RWPE2 (cell line): Measurements from ENCODE around the gene KLC1.

Experiments
- ATAC-seq: fragments of 200-7000 bp; cut with Tn5 transposase; 3 replicates; pipeline ENCODE4 v1.9.1; 2021; ENCODE audit warnings: low read depth
- DNase-seq: peaks from one replicate; pipeline ENCODE4 v3.0.0-alpha.2; 2020; ENCODE audit warnings: low spot score
- H3K27ac ChIP-seq: fragments of 450-650 bp; 2 replicates; pipeline ENCODE4 v1.5.1; 2017; ENCODE audit warnings: mild to moderate bottlenecking; ENCODE audit not compliant: poor library complexity, severe bottlenecking
- H3K27me3 ChIP-seq: fragments of 250-450 bp; sonication (Bioruptor Pico); 2 replicates; pipeline ENCODE4 v1.5.1; 2021; ENCODE audit warnings: mild to moderate bottlenecking, moderate library complexity; ENCODE audit not compliant: insufficient read depth, poor library complexity, severe bottlenecking
- H3K36me3 ChIP-seq: fragments of 250-450 bp; sonication (Bioruptor Pico); 2 replicates; pipeline ENCODE4 v1.5.1; 2020; ENCODE audit warnings: low read depth, mild to moderate bottlenecking, moderate library complexity
- H3K4me1 ChIP-seq: fragments of 250-450 bp; sonication (Bioruptor Pico); 2 replicates; pipeline ENCODE4 v1.5.1; 2021; ENCODE audit warnings: mild to moderate bottlenecking, moderate library complexity; ENCODE audit not compliant: insufficient read depth, poor library complexity, severe bottlenecking
- H3K4me3 ChIP-seq: fragments of 250-450 bp; sonication (Bioruptor Pico); 2 replicates; pipeline ENCODE4 v1.5.1; 2021; ENCODE audit warnings: mild to moderate bottlenecking, moderate library complexity; ENCODE audit not compliant: severe bottlenecking
- H3K9me3 ChIP-seq: fragments of 250-450 bp; sonication (Bioruptor Pico); 2 replicates; pipeline ENCODE4 v1.5.1; 2021; ENCODE audit warnings: mild to moderate bottlenecking, moderate library complexity; ENCODE audit not compliant: severe bottlenecking
- CTCF ChIP-seq: fragments of 450-650 bp; IDR thresholded peaks from one replicate; pipeline ENCODE4 v1.5.1; 2017; ENCODE audit warnings: mild to moderate bottlenecking, moderate library complexity; ENCODE audit not compliant: poor library complexity, severe bottlenecking

Gene KLC1

DNA sequence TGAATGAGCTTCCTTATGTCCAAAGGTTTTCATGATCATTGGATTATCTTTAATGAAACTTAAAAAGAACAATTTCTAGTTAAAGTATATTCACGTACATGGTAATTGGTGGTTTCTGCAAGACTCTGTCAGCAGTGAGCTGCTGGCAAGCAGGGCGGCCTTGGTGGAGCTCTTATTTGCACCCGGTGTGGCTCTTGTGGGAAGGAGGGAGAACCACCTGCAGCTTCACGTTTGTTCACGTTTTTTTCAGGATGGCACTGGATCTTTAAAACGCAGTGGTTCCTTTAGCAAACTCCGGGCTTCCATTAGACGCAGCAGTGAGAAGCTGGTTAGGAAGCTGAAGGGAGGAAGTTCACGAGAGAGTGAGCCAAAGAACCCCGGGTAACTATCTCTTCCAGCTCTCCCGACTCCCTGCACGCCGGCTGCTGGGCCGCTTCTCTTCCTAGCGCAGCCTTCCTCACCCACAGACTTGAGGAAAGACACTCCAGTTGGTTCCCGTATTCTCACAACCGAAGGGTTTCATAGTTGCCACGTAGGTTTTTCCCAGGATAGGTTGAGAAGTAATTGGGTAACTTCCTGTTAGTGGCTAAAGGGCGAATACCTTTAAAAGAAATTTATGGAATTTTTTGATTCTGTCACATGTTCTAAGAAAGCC, 57.9 kb downstream of the KLC1 start:
- no peak for DNase-seq
- H3K9me3 ChIP-seq = no peaks in the 10 kb centered on the region
- no peaks in the 10 kb centered on the region for H3K4me1 ChIP-seq
- H3K4me3 ChIP-seq = no peak overlapping the region
- peaks cover 90% of the 10 kb centered on the region for H3K36me3 ChIP-seq
- no peaks in the 10 kb centered on the region for H3K27me3 ChIP-seq
- no peak overlapping the region for H3K27ac ChIP-seq
- ATAC-seq = no peak
- TF ChIP-seq CTCF = no peak

DNA sequence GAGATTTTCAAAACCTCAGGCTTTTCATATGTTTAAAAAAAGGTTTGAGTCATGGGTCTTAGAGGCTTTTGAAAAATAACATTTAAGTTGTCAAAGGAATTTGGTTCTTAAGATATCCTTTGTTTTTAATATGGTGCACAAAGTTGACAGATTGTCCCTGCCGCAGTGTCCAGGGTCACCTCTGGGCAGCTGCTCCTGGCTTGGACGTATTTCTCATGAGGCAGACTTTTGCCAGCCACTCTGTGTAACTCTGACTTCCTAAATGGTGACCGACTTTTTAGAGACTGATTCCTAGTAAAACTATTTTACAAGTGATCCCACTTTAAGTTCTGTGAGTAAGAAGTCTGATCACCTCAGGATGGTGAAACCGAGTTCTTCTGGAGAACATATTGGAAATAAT, 58.7 kb downstream of the KLC1 start:
- ATAC-seq = no peak
- peaks cover 5% of the 10 kb centered on the region for H3K4me1 ChIP-seq
- H3K9me3 ChIP-seq = no peaks in the 10 kb centered on the region
- peaks cover 90% of the 10 kb centered on the region for H3K36me3 ChIP-seq
- no peak for DNase-seq
- TF ChIP-seq CTCF = no peak
- H3K27ac ChIP-seq = no peak overlapping the region
- H3K27me3 ChIP-seq = no peaks in the 10 kb centered on the region
- no peak overlapping the region for H3K4me3 ChIP-seq

DNA sequence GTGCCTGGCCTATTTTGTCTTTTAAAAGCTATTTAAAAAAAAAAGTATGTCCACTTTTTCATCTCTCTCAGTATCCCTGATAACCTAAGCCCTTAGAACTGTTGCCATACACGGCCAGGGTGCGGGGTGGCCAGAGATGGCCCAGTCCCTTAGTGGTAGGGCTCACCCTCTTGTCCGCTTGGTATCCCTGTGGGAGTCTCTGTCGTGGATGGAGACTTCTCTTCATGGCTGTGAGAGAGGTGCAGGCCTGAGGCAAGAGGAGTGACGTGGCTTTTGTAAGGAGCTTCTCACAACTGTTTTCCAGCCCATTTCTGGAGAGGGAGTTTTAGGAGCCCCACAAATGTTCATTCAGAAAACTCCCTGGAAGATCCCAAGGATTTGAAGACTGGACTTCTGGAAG, 59.4 kb downstream of the KLC1 start:
- H3K36me3 ChIP-seq = peaks cover 90% of the 10 kb centered on the region
- no peak overlapping the region for H3K27ac ChIP-seq
- no peaks in the 10 kb centered on the region for H3K9me3 ChIP-seq
- ATAC-seq (no peak), DNase-seq (no peak)
- H3K27me3 ChIP-seq = no peaks in the 10 kb centered on the region
- H3K4me3 ChIP-seq = no peak overlapping the region
- no peak for TF ChIP-seq CTCF
- peaks cover 12% of the 10 kb centered on the region for H3K4me1 ChIP-seq

- ATAC-seq = no peak
- H3K9me3 ChIP-seq = no peaks in the 10 kb centered on the region
- H3K27ac ChIP-seq = no peak overlapping the region
- no peak for TF ChIP-seq CTCF
- DNase-seq = no peak
- no peaks in the 10 kb centered on the region for H3K27me3 ChIP-seq
- peaks cover 90% of the 10 kb centered on the region for H3K36me3 ChIP-seq
- peaks cover 17% of the 10 kb centered on the region for H3K4me1 ChIP-seq
- H3K4me3 ChIP-seq = no peak overlapping the region
Observed at GRCh38 chr14:103688906-103689902, 60.2 kb downstream of the KLC1 start.
